Measurements from ENCODE around the gene LMOD2.

The LMOD2 gene

DNA sequence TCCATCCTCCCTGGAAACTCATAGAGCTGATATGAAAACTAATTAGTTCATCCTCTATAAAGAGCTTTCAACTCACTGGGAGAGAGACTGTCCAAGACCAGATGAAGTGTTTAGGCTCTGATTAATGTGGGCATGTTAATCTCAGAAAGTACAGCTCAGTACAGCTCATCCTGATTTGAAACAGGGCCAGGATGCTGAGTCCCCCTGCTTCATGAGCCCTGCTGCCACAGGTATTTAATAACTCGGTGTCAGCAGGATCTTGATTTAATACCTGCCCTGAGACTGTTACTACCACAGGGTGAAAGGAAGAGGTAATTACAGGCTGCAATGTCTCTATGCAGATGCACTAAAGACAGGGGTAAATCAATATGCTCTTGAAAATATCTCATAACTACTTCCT, 10.8 kb downstream of the LMOD2 start:
- FAIRE-seq (peak; percentile 96), DNase-seq (ENCODE audit: insufficient read length, low spot score) (peak; percentile 65)
- TF ChIP-seq, protein P1, sequence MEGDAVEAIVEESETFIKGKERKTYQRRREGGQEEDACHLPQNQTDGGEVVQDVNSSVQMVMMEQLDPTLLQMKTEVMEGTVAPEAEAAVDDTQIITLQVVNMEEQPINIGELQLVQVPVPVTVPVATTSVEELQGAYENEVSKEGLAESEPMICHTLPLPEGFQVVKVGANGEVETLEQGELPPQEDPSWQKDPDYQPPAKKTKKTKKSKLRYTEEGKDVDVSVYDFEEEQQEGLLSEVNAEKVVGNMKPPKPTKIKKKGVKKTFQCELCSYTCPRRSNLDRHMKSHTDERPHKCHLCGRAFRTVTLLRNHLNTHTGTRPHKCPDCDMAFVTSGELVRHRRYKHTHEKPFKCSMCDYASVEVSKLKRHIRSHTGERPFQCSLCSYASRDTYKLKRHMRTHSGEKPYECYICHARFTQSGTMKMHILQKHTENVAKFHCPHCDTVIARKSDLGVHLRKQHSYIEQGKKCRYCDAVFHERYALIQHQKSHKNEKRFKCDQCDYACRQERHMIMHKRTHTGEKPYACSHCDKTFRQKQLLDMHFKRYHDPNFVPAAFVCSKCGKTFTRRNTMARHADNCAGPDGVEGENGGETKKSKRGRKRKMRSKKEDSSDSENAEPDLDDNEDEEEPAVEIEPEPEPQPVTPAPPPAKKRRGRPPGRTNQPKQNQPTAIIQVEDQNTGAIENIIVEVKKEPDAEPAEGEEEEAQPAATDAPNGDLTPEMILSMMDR (IDR thresholded peaks at IDR 0.05; ENCODE audit: insufficient read depth, missing control alignments), result no peak

DNA sequence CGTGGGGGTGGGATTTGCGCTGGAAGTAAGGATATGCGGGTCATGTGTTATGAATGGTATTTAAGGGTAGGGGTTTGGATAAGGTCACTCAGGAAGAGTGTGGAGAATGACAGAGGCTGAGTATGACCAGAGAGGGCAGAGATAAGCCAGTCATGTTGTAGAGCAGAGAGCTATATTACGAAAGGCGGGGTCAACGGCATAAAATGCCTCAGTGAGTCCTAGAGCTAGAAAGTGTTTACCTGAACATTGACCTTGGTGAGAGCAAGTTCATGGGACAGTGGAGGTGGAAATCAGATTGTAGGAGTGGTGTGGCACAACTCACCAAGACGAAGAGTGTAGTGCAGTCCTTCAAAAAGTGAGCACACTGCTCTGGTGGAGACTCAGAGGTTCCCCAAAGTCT, 13.8 kb downstream of the LMOD2 start:
- FAIRE-seq, result no peak
- DNase-seq (ENCODE audit: insufficient read length, low spot score), result no peak
- TF ChIP-seq, protein P1 (IDR thresholded peaks at IDR 0.05; ENCODE audit: insufficient read depth, missing control alignments), result no peak

DNA sequence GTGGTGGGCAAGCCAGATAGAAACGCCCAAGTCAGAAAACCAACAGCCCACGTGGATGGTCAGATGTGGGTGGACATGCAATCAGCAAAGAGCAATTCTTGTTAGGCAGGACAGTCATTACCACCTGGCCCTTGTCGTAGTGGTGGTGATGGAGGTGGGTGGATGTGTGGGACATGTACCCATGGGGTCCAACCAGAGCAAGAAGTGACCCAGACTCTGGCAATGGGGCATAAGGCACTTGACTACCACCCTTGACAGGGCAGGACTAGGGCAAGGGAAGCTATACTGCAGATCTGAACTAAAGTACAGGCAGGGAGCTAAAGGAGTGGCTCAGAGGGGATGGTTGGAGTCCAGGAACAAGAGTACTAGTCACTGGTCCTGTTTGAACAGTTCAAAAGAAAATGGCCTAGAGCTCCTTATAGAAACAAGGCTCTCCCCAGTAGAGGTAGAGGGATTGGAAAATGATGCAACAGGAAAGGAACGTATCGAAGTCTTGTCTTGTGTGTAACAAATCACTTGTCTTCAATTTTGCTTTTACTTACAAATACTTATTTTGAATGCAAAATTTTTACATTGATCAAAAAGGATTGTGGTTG, 17.6 kb downstream of the LMOD2 start:
- FAIRE-seq (no peak), DNase-seq (ENCODE audit: insufficient read length, low spot score) (no peak)
- TF ChIP-seq, protein P1 (IDR thresholded peaks at IDR 0.05; ENCODE audit: insufficient read depth, missing control alignments), result no peak

DNA sequence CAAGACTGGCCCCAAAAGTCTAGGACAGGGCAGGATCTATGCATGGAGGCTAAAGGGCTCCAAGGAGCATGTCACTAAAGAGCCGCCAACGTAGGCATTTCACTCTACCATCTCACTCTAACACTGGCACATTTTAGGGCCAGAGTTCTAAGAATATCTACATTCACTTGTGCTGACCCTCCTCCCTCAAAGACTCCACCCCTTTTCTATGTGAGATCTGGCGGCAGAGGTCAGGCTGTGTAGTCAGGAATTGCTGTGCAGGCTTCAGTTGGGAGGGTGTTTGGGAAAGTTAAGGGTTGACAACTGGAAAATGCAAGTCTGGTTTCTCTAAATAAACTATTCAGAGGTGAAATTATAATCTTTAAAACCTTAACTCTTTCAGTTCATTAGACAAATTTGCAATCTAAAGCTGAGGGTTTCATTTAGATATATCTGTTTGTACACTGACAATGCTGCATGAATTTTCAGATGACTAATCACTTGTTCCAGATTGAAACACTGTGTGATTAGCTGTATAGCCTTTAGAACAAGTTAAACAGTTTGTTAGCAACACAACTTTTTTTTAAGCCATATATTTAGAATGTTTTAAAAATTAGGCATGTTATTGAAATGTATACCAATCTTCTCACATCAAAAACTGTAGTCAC, 18.2 kb downstream of the LMOD2 start:
- FAIRE-seq (no peak), DNase-seq (ENCODE audit: insufficient read length, low spot score) (no peak)
- TF ChIP-seq, protein P1 (IDR thresholded peaks at IDR 0.05; ENCODE audit: insufficient read depth, missing control alignments), result no peak

DNA sequence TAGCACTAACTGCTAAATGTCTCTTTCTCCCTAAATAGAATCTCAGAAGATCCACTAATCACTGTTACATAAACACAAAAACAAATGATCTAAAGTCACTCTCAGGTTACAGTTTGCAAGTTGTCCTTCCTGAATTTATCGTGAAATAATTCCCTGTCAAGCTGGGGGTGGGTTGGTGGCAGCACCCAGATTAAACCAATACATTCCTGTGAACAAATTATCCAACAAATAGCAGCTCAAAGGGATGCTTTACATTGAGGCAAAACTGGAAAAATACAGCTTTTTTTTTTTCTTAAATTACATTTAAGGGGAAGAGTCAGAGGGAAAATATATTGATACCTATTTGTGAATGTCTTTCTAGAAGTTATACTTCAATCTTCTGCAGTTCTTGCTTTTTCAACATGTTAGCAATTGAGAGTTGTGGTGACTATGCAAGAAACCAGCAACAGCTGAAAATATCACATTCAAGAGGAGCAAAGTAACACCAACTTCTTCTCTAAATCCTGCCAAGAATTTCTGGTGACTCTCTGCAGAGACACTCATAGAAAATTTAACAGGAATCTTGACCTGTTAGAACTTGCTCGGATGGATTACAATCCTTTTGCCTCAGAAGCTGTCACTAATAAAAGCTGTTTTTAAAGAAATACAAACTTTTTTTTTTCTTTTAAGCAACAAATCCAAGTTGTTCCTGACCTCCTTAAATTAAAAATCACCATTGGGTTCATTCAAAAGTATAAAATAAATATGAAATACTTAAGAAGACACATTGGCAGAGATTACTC, 18.9 kb downstream of the LMOD2 start:
- no peak for DNase-seq (ENCODE audit: insufficient read length, low spot score)
- FAIRE-seq, result no peak
- TF ChIP-seq, protein P1 (IDR thresholded peaks at IDR 0.05; ENCODE audit: insufficient read depth, missing control alignments), result no peak

DNA sequence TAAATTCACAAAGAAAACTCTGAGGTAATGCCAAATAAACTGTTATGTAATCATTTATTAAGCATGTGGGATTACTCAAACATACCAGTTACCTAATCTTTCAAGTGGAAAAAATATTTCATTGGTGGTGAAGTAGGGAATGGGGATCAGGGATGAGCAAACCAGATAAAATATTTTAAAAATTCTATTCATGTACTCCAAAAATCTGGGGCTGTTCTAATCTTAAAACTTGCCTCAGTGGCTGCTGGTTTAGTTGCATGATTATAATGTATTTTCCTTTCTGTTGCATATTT, 19.5 kb downstream of the LMOD2 start:
- TF ChIP-seq, protein P1 (IDR thresholded peaks at IDR 0.05; ENCODE audit: insufficient read depth, missing control alignments), result no peak
- no peak for DNase-seq (ENCODE audit: insufficient read length, low spot score)
- no peak for FAIRE-seq
